Gastrocnemius medialis (tissue), 4 donors: ENCODE data around the gene SPC24.

ENCODE experiments used
- POLR2A ChIP-seq, 2 donors: fragments of 450-650 bp; IDR thresholded peaks; one replicate each; pipeline ENCODE4 v1.6.1; 2017; ENCODE audit warnings: antibody characterized with exemption in 2 of 2, mild to moderate bottlenecking in 2 of 2, moderate library complexity in 2 of 2
- TF ChIP-seq, protein P1 (sequence below), 5 experiments: fragments of 450-650 bp in 3 of 5; fragments of 200-600 bp in 2 of 5; sonication (generic) in 2 of 5; IDR thresholded peaks in 4 of 5; conservative IDR thresholded peaks in 1 of 5; 1 replicate in 4 of 5; 2 replicates in 1 of 5; pipeline ENCODE4 v1.5.1; 2016 to 2019; ENCODE audit warnings: antibody characterized with exemption in 5 of 5, mild to moderate bottlenecking in 3 of 5, moderate library complexity in 3 of 5

DNA sequence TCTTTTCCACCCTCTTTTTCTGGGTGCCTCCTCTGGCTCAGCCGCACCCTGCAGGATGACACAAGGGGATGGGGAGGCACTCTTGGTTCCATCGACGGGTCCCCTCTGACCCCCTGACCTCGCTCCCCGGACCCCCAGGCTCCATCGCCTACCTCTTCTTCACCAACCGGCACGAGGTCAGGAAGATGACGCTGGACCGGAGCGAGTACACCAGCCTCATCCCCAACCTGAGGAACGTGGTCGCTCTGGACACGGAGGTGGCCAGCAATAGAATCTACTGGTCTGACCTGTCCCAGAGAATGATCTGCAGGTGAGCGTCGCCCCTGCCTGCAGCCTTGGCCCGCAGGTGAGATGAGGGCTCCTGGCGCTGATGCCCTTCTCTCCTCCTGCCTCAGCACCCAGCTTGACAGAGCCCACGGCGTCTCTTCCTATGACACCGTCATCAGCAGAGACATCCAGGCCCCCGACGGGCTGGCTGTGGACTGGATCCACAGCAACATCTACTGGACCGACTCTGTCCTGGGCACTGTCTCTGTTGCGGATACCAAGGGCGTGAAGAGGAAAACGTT is 42.4 kb downstream of the SPC24 start:
- TF ChIP-seq, protein P1, sequence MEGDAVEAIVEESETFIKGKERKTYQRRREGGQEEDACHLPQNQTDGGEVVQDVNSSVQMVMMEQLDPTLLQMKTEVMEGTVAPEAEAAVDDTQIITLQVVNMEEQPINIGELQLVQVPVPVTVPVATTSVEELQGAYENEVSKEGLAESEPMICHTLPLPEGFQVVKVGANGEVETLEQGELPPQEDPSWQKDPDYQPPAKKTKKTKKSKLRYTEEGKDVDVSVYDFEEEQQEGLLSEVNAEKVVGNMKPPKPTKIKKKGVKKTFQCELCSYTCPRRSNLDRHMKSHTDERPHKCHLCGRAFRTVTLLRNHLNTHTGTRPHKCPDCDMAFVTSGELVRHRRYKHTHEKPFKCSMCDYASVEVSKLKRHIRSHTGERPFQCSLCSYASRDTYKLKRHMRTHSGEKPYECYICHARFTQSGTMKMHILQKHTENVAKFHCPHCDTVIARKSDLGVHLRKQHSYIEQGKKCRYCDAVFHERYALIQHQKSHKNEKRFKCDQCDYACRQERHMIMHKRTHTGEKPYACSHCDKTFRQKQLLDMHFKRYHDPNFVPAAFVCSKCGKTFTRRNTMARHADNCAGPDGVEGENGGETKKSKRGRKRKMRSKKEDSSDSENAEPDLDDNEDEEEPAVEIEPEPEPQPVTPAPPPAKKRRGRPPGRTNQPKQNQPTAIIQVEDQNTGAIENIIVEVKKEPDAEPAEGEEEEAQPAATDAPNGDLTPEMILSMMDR (IDR thresholded peaks at IDR 0.05 in 4 of 5, conservative IDR thresholded peaks at IDR 0.05 in 1 of 5), result no peak
- TF ChIP-seq POLR2A (IDR thresholded peaks at IDR 0.05), result no peak
